HTERT RPE-1 (cell line): Measurements from ENCODE around the gene CYP46A1.
"Not testable (repeated sequence)": the region's sequence is repeated elsewhere in the genome, so short reads cannot be mapped to it uniquely, and the experiment has no call there.

ENCODE experiments used
- in situ Hi-C: fragments of 300-500 bp; cut with MboI; formaldehyde crosslinking; loops from 4 replicates; pipeline ENCODE4 v1.14.3; 2020; ENCODE audit warnings: low sequenced_read_pairs

The CYP46A1 gene

GRCh38 chr14:99754141-99755067 is 70.3 kb downstream of the CYP46A1 start:
- in situ Hi-C loops, result no loop called here

- in situ Hi-C loops, result no loop called here
Observed at GRCh38 chr14:99755068-99755405, 70.9 kb downstream of the CYP46A1 start.

GRCh38 chr14:99755629-99756603 is 71.8 kb downstream of the CYP46A1 start:
- in situ Hi-C loops, result no loop called here

- in situ Hi-C loops, result no loop called here
Observed at GRCh38 chr14:99756796-99757195, 72.7 kb downstream of the CYP46A1 start.

GRCh38 chr14:99757331-99758070 is 73.4 kb downstream of the CYP46A1 start:
- in situ Hi-C loops, result no loop called here

- in situ Hi-C loops, result no loop called here
Observed at GRCh38 chr14:99758121-99758821, 74.2 kb downstream of the CYP46A1 start.

GRCh38 chr14:99758872-99759545 is 74.9 kb downstream of the CYP46A1 start:
- in situ Hi-C loops, result no loop called here

- in situ Hi-C loops, result no loop called here
Observed at GRCh38 chr14:99759546-99759925, 75.4 kb downstream of the CYP46A1 start.

GRCh38 chr14:99760817-99761216 is 76.7 kb downstream of the CYP46A1 start:
- in situ Hi-C loops, result no loop called here

GRCh38 chr14:99762911-99763310 is 78.8 kb downstream of the CYP46A1 start:
- in situ Hi-C loops, result not testable (repeated sequence)

- in situ Hi-C loops, result no loop called here
Observed at GRCh38 chr14:99763527-99764221, 79.6 kb downstream of the CYP46A1 start.

GRCh38 chr14:99764222-99764706 is 80.2 kb downstream of the CYP46A1 start:
- in situ Hi-C loops, result no loop called here

GRCh38 chr14:99768381-99768780 is 84.3 kb downstream of the CYP46A1 start:
- in situ Hi-C loops, result no loop called here

GRCh38 chr14:99769123-99769522 is 85.0 kb downstream of the CYP46A1 start:
- in situ Hi-C loops, result no loop called here

- in situ Hi-C loops, result no loop called here
Observed at GRCh38 chr14:99769799-99770198, 85.7 kb downstream of the CYP46A1 start.

GRCh38 chr14:99772371-99773283 is 88.5 kb downstream of the CYP46A1 start:
- in situ Hi-C loops, result no loop called here

GRCh38 chr14:99773521-99774497 is 89.7 kb downstream of the CYP46A1 start:
- in situ Hi-C loops, result no loop called here
